Measurements from ENCODE around the gene ADAMTS8. TPM values are rescaled to one million over a fixed set of nuclear protein-coding genes. Genes with fewer than 3 reads are reported as not detected.

The ADAMTS8 gene
- polyA plus RNA-seq, 2 of the 4 experiments (the other 2 are of a cell fraction), result 0.17 to 0.26 TPM

DNA sequence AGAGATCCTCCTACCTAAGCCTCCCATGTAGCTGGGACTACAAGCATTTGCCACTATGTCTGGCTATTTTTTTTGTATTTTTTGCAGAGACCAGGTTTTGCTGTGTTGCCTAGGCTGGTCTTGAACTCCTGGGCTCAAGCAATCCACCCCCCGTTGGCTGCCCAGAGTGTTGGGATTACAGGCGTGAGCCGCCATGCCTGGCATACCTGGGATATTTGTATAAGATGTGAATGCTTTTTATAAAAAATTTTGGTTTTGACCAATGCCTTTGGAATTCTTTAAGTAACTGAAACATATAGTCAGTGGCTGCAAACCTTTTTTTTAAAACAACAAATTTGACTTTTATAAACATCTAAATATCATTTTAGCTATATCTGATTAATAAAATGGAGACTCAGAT lies 42.4 kb downstream of the ADAMTS8 start:
- H3K4me2 ChIP-seq, result no peak overlapping the region
- POLR2A ChIA-PET, result interaction anchor here (0.5 kb wide), 1 partner anchor 28 kb away, joined by 3 read pairs; no protein-coding TSS in a partner anchor
- ATAC-seq, result no peak
- no peak overlapping the region for H3K4me3 ChIP-seq
- no peak overlapping the region for H3K27ac ChIP-seq
- CTCF ChIA-PET, result no interaction called here
- no peak for TF ChIP-seq TFCP2L1 (CRISPR knock-in tag; IDR thresholded peaks at IDR 0.05)
- TF ChIP-seq, protein P1, sequence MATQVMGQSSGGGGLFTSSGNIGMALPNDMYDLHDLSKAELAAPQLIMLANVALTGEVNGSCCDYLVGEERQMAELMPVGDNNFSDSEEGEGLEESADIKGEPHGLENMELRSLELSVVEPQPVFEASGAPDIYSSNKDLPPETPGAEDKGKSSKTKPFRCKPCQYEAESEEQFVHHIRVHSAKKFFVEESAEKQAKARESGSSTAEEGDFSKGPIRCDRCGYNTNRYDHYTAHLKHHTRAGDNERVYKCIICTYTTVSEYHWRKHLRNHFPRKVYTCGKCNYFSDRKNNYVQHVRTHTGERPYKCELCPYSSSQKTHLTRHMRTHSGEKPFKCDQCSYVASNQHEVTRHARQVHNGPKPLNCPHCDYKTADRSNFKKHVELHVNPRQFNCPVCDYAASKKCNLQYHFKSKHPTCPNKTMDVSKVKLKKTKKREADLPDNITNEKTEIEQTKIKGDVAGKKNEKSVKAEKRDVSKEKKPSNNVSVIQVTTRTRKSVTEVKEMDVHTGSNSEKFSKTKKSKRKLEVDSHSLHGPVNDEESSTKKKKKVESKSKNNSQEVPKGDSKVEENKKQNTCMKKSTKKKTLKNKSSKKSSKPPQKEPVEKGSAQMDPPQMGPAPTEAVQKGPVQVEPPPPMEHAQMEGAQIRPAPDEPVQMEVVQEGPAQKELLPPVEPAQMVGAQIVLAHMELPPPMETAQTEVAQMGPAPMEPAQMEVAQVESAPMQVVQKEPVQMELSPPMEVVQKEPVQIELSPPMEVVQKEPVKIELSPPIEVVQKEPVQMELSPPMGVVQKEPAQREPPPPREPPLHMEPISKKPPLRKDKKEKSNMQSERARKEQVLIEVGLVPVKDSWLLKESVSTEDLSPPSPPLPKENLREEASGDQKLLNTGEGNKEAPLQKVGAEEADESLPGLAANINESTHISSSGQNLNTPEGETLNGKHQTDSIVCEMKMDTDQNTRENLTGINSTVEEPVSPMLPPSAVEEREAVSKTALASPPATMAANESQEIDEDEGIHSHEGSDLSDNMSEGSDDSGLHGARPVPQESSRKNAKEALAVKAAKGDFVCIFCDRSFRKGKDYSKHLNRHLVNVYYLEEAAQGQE (IDR thresholded peaks at IDR 0.05), result no peak
- TF ChIP-seq RCOR1 (IDR thresholded peaks at IDR 0.05; ENCODE audit: low read depth, low read length), result no peak
- no peak for TF ChIP-seq ELK1 (IDR thresholded peaks at IDR 0.05; ENCODE audit: low read depth, low read length)
- no peak for TF ChIP-seq ESRRA (IDR thresholded peaks at IDR 0.05; ENCODE audit: borderline replicate concordance, low read length)
- TF ChIP-seq BCL3 (IDR thresholded peaks at IDR 0.05), result no peak
- no peak for TF ChIP-seq HOXA7 (CRISPR knock-in tag; IDR thresholded peaks at IDR 0.05)
- TF ChIP-seq HES2 (IDR thresholded peaks at IDR 0.05), result no peak
- TF ChIP-seq KDM5A (IDR thresholded peaks at IDR 0.05), result no peak
- no peak for TF ChIP-seq RAD21 (conservative IDR thresholded peaks at IDR 0.05 in 1 of 2, IDR thresholded peaks at IDR 0.05 in 1 of 2)
- 0 out of 3 replicates have a peak, but pooled peaks cover 8% of the 10 kb centered on the region for H3K4me1 ChIP-seq
- FAIRE-seq, result no peak
- H3K9me3 ChIP-seq, result no peaks in the 10 kb centered on the region
- WGBS (ENCODE audit: missing lambda C conversion rate), result 69% methylated on average over 3 of the region's 3 CpGs
- DNase-seq (ENCODE audit: low read depth in 1 of 2, low spot score in 1 of 2), result no peak

DNA sequence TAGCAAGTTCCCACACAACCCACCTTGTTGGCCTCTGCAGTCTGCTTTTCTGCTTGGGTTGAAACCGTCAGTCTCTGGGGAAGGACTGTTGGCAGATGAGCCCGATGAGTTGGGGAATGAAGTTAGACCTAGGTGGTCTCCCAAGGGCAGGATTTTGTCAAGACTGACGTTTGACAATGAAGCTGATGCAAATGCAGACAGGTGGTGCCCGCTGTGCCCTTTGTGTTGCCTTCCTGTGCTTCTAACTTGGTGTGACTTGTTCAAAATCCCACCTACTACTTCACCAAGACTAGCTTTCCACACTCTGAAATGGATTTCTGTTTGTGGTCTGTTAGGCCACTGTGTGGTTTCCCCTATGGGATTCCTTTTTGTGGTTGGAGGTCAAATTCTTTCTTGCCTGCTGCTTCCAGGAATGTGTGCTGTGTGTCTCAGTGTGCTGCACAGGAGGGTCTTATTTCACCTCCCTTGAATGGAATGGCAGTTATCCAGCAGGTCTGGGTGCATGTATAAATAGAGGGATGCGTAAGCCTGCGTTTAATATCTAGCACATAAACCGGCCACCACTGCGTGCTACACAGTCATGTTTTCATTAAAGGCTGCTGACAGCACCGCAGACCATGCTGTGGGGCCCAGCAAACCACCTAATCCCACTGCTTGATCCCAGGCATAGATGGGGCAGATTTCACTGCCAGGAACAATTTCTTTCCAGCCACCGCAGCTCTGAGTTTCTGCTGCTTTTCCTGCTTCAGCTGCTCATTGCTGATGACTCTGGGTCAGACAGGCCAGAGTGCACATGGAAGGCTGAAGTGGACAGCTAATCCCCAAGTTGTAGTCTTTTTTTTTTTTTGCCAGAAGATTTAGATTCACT lies 44.8 kb downstream of the ADAMTS8 start:
- DNase-seq (ENCODE audit: low read depth in 1 of 2, low spot score in 1 of 2) (no peak), ATAC-seq (no peak), FAIRE-seq (no peak)
- Histone ChIP-seq H3K27ac (no peak overlapping the region), H3K4me1 (no peaks in the 10 kb centered on the region), H3K4me2 (no peak overlapping the region), H3K9me3 (no peaks in the 10 kb centered on the region), H3K4me3 (no peak overlapping the region)
- no peak for TF ChIP-seq NPAS2 (CRISPR knock-in tag; IDR thresholded peaks at IDR 0.05; ENCODE audit: borderline replicate concordance)
- TF ChIP-seq, protein P2, sequence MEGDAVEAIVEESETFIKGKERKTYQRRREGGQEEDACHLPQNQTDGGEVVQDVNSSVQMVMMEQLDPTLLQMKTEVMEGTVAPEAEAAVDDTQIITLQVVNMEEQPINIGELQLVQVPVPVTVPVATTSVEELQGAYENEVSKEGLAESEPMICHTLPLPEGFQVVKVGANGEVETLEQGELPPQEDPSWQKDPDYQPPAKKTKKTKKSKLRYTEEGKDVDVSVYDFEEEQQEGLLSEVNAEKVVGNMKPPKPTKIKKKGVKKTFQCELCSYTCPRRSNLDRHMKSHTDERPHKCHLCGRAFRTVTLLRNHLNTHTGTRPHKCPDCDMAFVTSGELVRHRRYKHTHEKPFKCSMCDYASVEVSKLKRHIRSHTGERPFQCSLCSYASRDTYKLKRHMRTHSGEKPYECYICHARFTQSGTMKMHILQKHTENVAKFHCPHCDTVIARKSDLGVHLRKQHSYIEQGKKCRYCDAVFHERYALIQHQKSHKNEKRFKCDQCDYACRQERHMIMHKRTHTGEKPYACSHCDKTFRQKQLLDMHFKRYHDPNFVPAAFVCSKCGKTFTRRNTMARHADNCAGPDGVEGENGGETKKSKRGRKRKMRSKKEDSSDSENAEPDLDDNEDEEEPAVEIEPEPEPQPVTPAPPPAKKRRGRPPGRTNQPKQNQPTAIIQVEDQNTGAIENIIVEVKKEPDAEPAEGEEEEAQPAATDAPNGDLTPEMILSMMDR (IDR thresholded peaks at IDR 0.05), result no peak
- no peak for TF ChIP-seq CHD2 (IDR thresholded peaks at IDR 0.05; ENCODE audit: low read length, partially characterized antibody)
- no peak for TF ChIP-seq ZC3H11A (IDR thresholded peaks at IDR 0.05)
- TF ChIP-seq HOXB5 (CRISPR knock-in tag; IDR thresholded peaks at IDR 0.05), result no peak
- no peak for TF ChIP-seq ATOH8 (CRISPR knock-in tag; IDR thresholded peaks at IDR 0.05; ENCODE audit: low read depth)
- TF ChIP-seq, protein P3, sequence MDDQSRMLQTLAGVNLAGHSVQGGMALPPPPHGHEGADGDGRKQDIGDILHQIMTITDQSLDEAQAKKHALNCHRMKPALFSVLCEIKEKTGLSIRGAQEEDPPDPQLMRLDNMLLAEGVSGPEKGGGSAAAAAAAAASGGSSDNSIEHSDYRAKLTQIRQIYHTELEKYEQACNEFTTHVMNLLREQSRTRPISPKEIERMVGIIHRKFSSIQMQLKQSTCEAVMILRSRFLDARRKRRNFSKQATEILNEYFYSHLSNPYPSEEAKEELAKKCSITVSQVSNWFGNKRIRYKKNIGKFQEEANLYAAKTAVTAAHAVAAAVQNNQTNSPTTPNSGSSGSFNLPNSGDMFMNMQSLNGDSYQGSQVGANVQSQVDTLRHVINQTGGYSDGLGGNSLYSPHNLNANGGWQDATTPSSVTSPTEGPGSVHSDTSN (IDR thresholded peaks at IDR 0.05), result no peak
- TF ChIP-seq ESRRA (IDR thresholded peaks at IDR 0.05; ENCODE audit: borderline replicate concordance, low read length), result no peak
- TF ChIP-seq BHLHE40 (IDR thresholded peaks at IDR 0.05; ENCODE audit: low read depth, low read length), result no peak
- TF ChIP-seq TP53 (CRISPR knock-in tag; IDR thresholded peaks at IDR 0.05), result no peak
- no peak for TF ChIP-seq RCOR1 (IDR thresholded peaks at IDR 0.05; ENCODE audit: low read depth, low read length)
- no peak for TF ChIP-seq POLR2AphosphoS2 (conservative IDR thresholded peaks at IDR 0.05; ENCODE audit: low read length)
- no peak for TF ChIP-seq PHF8 (IDR thresholded peaks at IDR 0.05; ENCODE audit: borderline replicate concordance, low read depth)
- no peak for TF ChIP-seq FOSL2 (IDR thresholded peaks at IDR 0.05)
- TF ChIP-seq FOSL2 (CRISPR knock-in tag; IDR thresholded peaks at IDR 0.05), result no peak
- TF ChIP-seq POLR2A (IDR thresholded peaks at IDR 0.05; ENCODE audit: low read length), result no peak
- WGBS (ENCODE audit: missing lambda C conversion rate), result 68% methylated on average over 9 of the region's 10 CpGs
- CTCF ChIA-PET, result interaction anchor here (0.9 to 1.4 kb wide), 4 partner anchors 11 to 479 kb away, joined by 3 to 4 read pairs (median 4); partner anchors contain the start of gene ADAMTS8
- POLR2A ChIA-PET, result no interaction called here

Data from A549 (cell line).